Activated CD4-positive, alpha-beta T cell treated with anti-CD3 and anti-CD28 coated beads, Interleukin-10, Interleukin-2, amounts not matched to agents 100 ng/mL and 50 ng/mL, durations not matched to agents 16 hours and 8 hours (primary cell): ENCODE data around the gene IRF8.
"Not testable (repeated sequence)": the region's sequence is repeated elsewhere in the genome, so short reads cannot be mapped to it uniquely, and the experiment has no call there.

ENCODE experiments used
- DNase-seq: peaks from one replicate; pipeline ENCODE4 v3.0.0-alpha.2; 2020

The IRF8 gene

GRCh38 chr16:85898521-85899442 is at the start of gene IRF8:
Gene IRF8 (plus strand): TSS chr16:85899162. CDS start chr16:85903016, 3,854 bp downstream.
- peak; percentile 80 for DNase-seq

- DNase-seq, result no peak
These were observed 49.6 kb upstream of the IRF8 start for GRCh38 chr16:85849388-85849787.

- no peak for DNase-seq
These were observed 48.5 kb upstream of the IRF8 start for GRCh38 chr16:85850344-85850880.

- DNase-seq, result no peak
These were observed 47.8 kb upstream of the IRF8 start for GRCh38 chr16:85851034-85851785.

- no peak for DNase-seq
These were observed 45.1 kb upstream of the IRF8 start for GRCh38 chr16:85853547-85854545.

- DNase-seq, result no peak
These were observed 44.0 kb upstream of the IRF8 start for GRCh38 chr16:85854935-85855334.

GRCh38 chr16:85856079-85856478 is 42.9 kb upstream of the IRF8 start:
- DNase-seq, result no peak

- DNase-seq, result no peak
These were observed 42.4 kb upstream of the IRF8 start for GRCh38 chr16:85856585-85856984.

- DNase-seq, result no peak
These were observed 41.6 kb upstream of the IRF8 start for GRCh38 chr16:85857406-85857805.

- DNase-seq, result not testable (repeated sequence)
These were observed 40.4 kb upstream of the IRF8 start for GRCh38 chr16:85858571-85858970.

- DNase-seq, result no peak
These were observed 39.8 kb upstream of the IRF8 start for GRCh38 chr16:85858984-85859817.

GRCh38 chr16:85859818-85860125 is 39.2 kb upstream of the IRF8 start:
- DNase-seq, result no peak

- DNase-seq, result no peak
These were observed 38.4 kb upstream of the IRF8 start for GRCh38 chr16:85860413-85861094.

- no peak for DNase-seq
These were observed 37.7 kb upstream of the IRF8 start for GRCh38 chr16:85861095-85861825.

GRCh38 chr16:85862476-85863383 is 36.2 kb upstream of the IRF8 start:
- no peak for DNase-seq

GRCh38 chr16:85863384-85863774 is 35.6 kb upstream of the IRF8 start:
- DNase-seq, result no peak

- DNase-seq, result no peak
These were observed 34.0 kb upstream of the IRF8 start for GRCh38 chr16:85864965-85865364.

- no peak for DNase-seq
These were observed 31.8 kb upstream of the IRF8 start for GRCh38 chr16:85867189-85867588.

GRCh38 chr16:85868495-85868894 is 30.5 kb upstream of the IRF8 start:
- no peak for DNase-seq
